Astrocyte of the spinal cord (primary cell): Measurements from ENCODE around the gene TSPAN9.

ENCODE experiments used
- DNase-seq: peaks from one replicate; pipeline ENCODE4 v3.0.0; 2011; ENCODE audit warnings: low read depth, low spot score
- H3K4me3 ChIP-seq: 2 replicates; pipeline ENCODE4 v1.5.1; 2011; ENCODE audit warnings: low read depth, mild to moderate bottlenecking, low read length, moderate library complexity
- CTCF ChIP-seq: IDR thresholded peaks from 2 replicates; pipeline ENCODE4 v1.5.1; 2012; ENCODE audit warnings: low read depth, mild to moderate bottlenecking, low read length, inconsistent platforms
- in situ Hi-C: cut with HindIII; loops from 2 replicates; pipeline ENCODE4 v1.10.0; 2017; ENCODE audit warnings: low sequenced_read_pairs

Gene TSPAN9

GRCh38 chr12:3201339-3202051, 124.3 kb downstream of the TSPAN9 start:
- peak overlapping the region; percentile 46 for H3K4me3 ChIP-seq
- in situ Hi-C loops = no loop called here
- no peak for DNase-seq
- TF ChIP-seq CTCF = no peak

GRCh38 chr12:3202096-3202495, 124.9 kb downstream of the TSPAN9 start:
- peak; percentile 15 for TF ChIP-seq CTCF
- in situ Hi-C loops = no loop called here
- no peak for DNase-seq
- peak overlapping the region; percentile 46 for H3K4me3 ChIP-seq

GRCh38 chr12:3202734-3203446, 125.7 kb downstream of the TSPAN9 start:
- peak; percentile 54 for DNase-seq
- no peak overlapping the region for H3K4me3 ChIP-seq
- in situ Hi-C loops = no loop called here
- peak; percentile 96 for TF ChIP-seq CTCF

- no peak overlapping the region for H3K4me3 ChIP-seq
- in situ Hi-C loops = no loop called here
- TF ChIP-seq CTCF = no peak
- DNase-seq = no peak
These were observed 126.5 kb downstream of the TSPAN9 start for GRCh38 chr12:3203713-3204112.

- no peak for DNase-seq
- in situ Hi-C loops = no loop called here
- TF ChIP-seq CTCF = no peak
- H3K4me3 ChIP-seq = no peak overlapping the region
These were observed 127.0 kb downstream of the TSPAN9 start for GRCh38 chr12:3204143-3204542.

GRCh38 chr12:3204730-3205531, 127.8 kb downstream of the TSPAN9 start:
- in situ Hi-C loops = no loop called here
- TF ChIP-seq CTCF = no peak
- H3K4me3 ChIP-seq = no peak overlapping the region
- DNase-seq = no peak
